ENCODE measurements around the gene CD8A. TPM values are rescaled to one million over a fixed set of nuclear protein-coding genes. Genes with fewer than 3 reads are reported as not detected.

Gene CD8A
- total RNA-seq, 1 donor from 2014 or later: 0.14 TPM

DNA sequence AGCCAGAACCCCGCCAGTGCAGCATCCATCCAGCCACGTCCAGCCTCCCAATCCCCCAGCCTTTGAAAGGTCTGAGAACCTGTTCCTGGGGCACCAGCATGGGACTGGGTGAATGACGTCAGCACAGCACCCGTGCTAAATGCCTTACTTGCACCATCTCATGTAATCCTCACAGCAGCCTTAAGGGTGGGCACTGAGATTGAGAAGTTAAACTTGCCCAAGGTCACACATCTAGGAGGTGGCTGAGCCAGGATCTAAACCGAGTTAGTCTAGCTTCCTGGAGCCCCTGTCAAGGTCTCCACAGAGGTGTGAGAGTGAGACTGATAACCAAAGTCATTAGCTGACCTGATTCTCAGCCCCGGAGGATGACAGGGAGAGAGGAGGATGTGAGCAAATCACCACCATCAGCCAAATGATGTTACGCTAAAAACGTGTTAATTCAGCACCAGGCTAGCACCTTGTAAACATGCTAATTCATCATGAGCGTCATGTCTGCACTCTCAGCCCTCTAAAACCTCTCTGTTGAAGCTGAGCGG lies 4.6 kb downstream of the CD8A start:
- FAIRE-seq (no peak), DNase-seq (ENCODE audit: low read depth) (no peak)
- Mint-ChIP-seq H3K9me3 (ENCODE audit: unreplicated experiment) (peaks cover 6% of the 10 kb centered on the region), H3K27ac (ENCODE audit: unreplicated experiment) (no peak overlapping the region), H3K36me3 (ENCODE audit: low read depth, unreplicated experiment) (peaks cover 1% of the 10 kb centered on the region), H3K4me1 (ENCODE audit: low read depth, unreplicated experiment) (peaks cover 2% of the 10 kb centered on the region), H3K27me3 (ENCODE audit: low read depth, unreplicated experiment) (peaks cover 43% of the 10 kb centered on the region), H3K4me3 (ENCODE audit: unreplicated experiment) (no peak overlapping the region)
- peaks cover 39% of the 10 kb centered on the region for H3K27me3 ChIP-seq (ENCODE audit: insufficient read depth, low read length)
- no peaks in the 10 kb centered on the region for H3K4me1 ChIP-seq (ENCODE audit: insufficient read depth, low read length)
- no peak overlapping the region for H3K9ac ChIP-seq (ENCODE audit: low read length)
- H3K9me3 ChIP-seq (ENCODE audit: insufficient read depth, low read depth, low read length): peaks cover 3% of the 10 kb centered on the region
- no peak for TF ChIP-seq EZH2 (IDR thresholded peaks at IDR 0.05; ENCODE audit: insufficient read depth, low read length)
- TF ChIP-seq, protein P1, sequence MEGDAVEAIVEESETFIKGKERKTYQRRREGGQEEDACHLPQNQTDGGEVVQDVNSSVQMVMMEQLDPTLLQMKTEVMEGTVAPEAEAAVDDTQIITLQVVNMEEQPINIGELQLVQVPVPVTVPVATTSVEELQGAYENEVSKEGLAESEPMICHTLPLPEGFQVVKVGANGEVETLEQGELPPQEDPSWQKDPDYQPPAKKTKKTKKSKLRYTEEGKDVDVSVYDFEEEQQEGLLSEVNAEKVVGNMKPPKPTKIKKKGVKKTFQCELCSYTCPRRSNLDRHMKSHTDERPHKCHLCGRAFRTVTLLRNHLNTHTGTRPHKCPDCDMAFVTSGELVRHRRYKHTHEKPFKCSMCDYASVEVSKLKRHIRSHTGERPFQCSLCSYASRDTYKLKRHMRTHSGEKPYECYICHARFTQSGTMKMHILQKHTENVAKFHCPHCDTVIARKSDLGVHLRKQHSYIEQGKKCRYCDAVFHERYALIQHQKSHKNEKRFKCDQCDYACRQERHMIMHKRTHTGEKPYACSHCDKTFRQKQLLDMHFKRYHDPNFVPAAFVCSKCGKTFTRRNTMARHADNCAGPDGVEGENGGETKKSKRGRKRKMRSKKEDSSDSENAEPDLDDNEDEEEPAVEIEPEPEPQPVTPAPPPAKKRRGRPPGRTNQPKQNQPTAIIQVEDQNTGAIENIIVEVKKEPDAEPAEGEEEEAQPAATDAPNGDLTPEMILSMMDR (IDR thresholded peaks at IDR 0.05; ENCODE audit: insufficient read depth, low read depth, low read length): no peak
- H2AFZ ChIP-seq (ENCODE audit: low read depth, low read length): no peak overlapping the region
- no peaks in the 10 kb centered on the region for H3K79me2 ChIP-seq (ENCODE audit: insufficient read depth, low read length)
- no peak overlapping the region for H3K4me2 ChIP-seq (ENCODE audit: low read length)
- H4K20me1 ChIP-seq (ENCODE audit: insufficient read depth, low read length): no peaks in the 10 kb centered on the region
- H3K36me3 ChIP-seq (ENCODE audit: insufficient read depth, low read length): no peaks in the 10 kb centered on the region
- H3K27ac ChIP-seq (ENCODE audit: low read depth, low read length): no peak overlapping the region
- H3K4me3 ChIP-seq (ENCODE audit: insufficient read depth, low read depth, low read length): no peak overlapping the region

- no peaks in the 10 kb centered on the region for H4K20me1 ChIP-seq (ENCODE audit: insufficient read depth, low read length)
- H3K4me2 ChIP-seq (ENCODE audit: low read length): no peak overlapping the region
- H3K4me3 ChIP-seq (ENCODE audit: insufficient read depth, low read depth, low read length): no peak overlapping the region
- H3K4me1 Mint-ChIP-seq (ENCODE audit: low read depth, unreplicated experiment): no peaks in the 10 kb centered on the region
- peaks cover 39% of the 10 kb centered on the region for H3K27me3 Mint-ChIP-seq (ENCODE audit: low read depth, unreplicated experiment)
- TF ChIP-seq, protein P1 (IDR thresholded peaks at IDR 0.05; ENCODE audit: insufficient read depth, low read depth, low read length): no peak
- TF ChIP-seq EZH2 (IDR thresholded peaks at IDR 0.05; ENCODE audit: insufficient read depth, low read length): no peak
- FAIRE-seq (no peak), DNase-seq (ENCODE audit: low read depth) (no peak)
- H3K79me2 ChIP-seq (ENCODE audit: insufficient read depth, low read length): no peaks in the 10 kb centered on the region
- no peak overlapping the region for H3K27ac Mint-ChIP-seq (ENCODE audit: unreplicated experiment)
- H3K36me3 Mint-ChIP-seq (ENCODE audit: low read depth, unreplicated experiment): no peaks in the 10 kb centered on the region
- H3K27ac ChIP-seq (ENCODE audit: low read depth, low read length): no peak overlapping the region
- H3K27me3 ChIP-seq (ENCODE audit: insufficient read depth, low read length): peaks cover 34% of the 10 kb centered on the region
- H3K9ac ChIP-seq (ENCODE audit: low read length): no peak overlapping the region
- no peak overlapping the region for H2AFZ ChIP-seq (ENCODE audit: low read depth, low read length)
- H3K9me3 Mint-ChIP-seq (ENCODE audit: unreplicated experiment): peaks cover 6% of the 10 kb centered on the region
- no peak overlapping the region for H3K4me3 Mint-ChIP-seq (ENCODE audit: unreplicated experiment)
- H3K4me1 ChIP-seq (ENCODE audit: insufficient read depth, low read length): no peaks in the 10 kb centered on the region
- peaks cover 3% of the 10 kb centered on the region for H3K9me3 ChIP-seq (ENCODE audit: insufficient read depth, low read depth, low read length)
- no peaks in the 10 kb centered on the region for H3K36me3 ChIP-seq (ENCODE audit: insufficient read depth, low read length)
Observed at GRCh38 chr2:86785456-86785855, 5.3 kb downstream of the CD8A start.

DNA sequence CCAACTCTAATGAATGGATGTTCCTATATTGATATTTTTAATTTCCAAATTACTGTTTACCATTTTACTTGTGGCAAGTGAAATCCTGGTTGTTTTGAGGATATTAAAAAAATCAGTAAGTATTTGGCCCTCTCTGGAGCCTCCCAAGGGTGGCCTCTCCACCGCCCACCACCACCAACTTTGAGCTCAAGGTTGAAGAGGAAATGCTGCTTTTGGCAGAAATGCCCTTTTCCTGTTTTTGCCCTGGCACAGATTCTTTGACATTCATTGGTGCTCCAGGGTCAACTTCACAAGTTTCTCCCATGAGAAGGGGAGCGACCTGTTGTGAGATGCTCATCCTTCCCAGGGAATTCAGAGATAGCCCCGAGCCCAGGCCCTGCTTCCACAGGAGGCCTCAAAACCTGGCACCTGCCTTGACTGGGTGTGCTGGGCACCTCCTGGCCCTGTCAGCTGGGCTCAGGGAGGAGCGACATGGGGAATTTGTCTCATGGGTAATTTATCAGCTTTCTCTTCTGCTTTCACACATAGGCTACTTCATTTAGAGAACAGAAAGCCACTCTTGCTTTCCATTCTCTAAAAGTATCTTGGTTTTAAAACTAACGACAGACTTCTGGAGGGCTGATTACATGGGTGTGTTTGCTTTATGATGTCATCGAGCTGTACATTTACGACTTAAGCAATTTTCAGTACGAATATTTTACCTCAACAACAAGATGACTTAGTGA lies 6.9 kb downstream of the CD8A start:
- FAIRE-seq (no peak), DNase-seq (ENCODE audit: low read depth) (no peak)
- Mint-ChIP-seq H3K9me3 (ENCODE audit: unreplicated experiment) (peaks cover 2% of the 10 kb centered on the region), H3K4me1 (ENCODE audit: low read depth, unreplicated experiment) (no peaks in the 10 kb centered on the region), H3K27me3 (ENCODE audit: low read depth, unreplicated experiment) (peaks cover 29% of the 10 kb centered on the region), H3K4me3 (ENCODE audit: unreplicated experiment) (no peak overlapping the region), H3K36me3 (ENCODE audit: low read depth, unreplicated experiment) (no peaks in the 10 kb centered on the region), H3K27ac (ENCODE audit: unreplicated experiment) (no peak overlapping the region)
- Histone ChIP-seq H3K4me3 (ENCODE audit: insufficient read depth, low read depth, low read length) (no peak overlapping the region), H3K36me3 (ENCODE audit: insufficient read depth, low read length) (no peaks in the 10 kb centered on the region), H3K4me2 (ENCODE audit: low read length) (no peak overlapping the region), H3K27ac (ENCODE audit: low read depth, low read length) (no peak overlapping the region), H4K20me1 (ENCODE audit: insufficient read depth, low read length) (no peaks in the 10 kb centered on the region), H3K27me3 (ENCODE audit: insufficient read depth, low read length) (peaks cover 19% of the 10 kb centered on the region), H2AFZ (ENCODE audit: low read depth, low read length) (no peak overlapping the region), H3K9ac (ENCODE audit: low read length) (no peak overlapping the region), H3K4me1 (ENCODE audit: insufficient read depth, low read length) (no peaks in the 10 kb centered on the region), H3K9me3 (ENCODE audit: insufficient read depth, low read depth, low read length) (no peaks in the 10 kb centered on the region), H3K79me2 (ENCODE audit: insufficient read depth, low read length) (no peaks in the 10 kb centered on the region)
- TF ChIP-seq, protein P1 (IDR thresholded peaks at IDR 0.05; ENCODE audit: insufficient read depth, low read depth, low read length): no peak
- TF ChIP-seq EZH2 (IDR thresholded peaks at IDR 0.05; ENCODE audit: insufficient read depth, low read length): no peak

Measured in astrocyte (in vitro differentiated cells and primary cell).